PFSK-1 (cell line): ENCODE results near the gene HOXA4.

Experiments
- POLR2AphosphoS5 ChIP-seq: IDR thresholded peaks from 2 replicates; pipeline ENCODE4 v1.6.1; 2012; ENCODE audit warnings: low read depth, mild to moderate bottlenecking, control low read depth, low read length, moderate library complexity
- SIN3A ChIP-seq: IDR thresholded peaks from 2 replicates; pipeline ENCODE4 v1.6.1; 2012; ENCODE audit warnings: mild to moderate bottlenecking, low read length, moderate library complexity, borderline replicate concordance; ENCODE audit not compliant: insufficient read depth
- TAF1 ChIP-seq: IDR thresholded peaks from 2 replicates; pipeline ENCODE4 v1.6.1; 2012; ENCODE audit warnings: low read length, control low read depth, borderline replicate concordance; ENCODE audit not compliant: insufficient read depth

DNA sequence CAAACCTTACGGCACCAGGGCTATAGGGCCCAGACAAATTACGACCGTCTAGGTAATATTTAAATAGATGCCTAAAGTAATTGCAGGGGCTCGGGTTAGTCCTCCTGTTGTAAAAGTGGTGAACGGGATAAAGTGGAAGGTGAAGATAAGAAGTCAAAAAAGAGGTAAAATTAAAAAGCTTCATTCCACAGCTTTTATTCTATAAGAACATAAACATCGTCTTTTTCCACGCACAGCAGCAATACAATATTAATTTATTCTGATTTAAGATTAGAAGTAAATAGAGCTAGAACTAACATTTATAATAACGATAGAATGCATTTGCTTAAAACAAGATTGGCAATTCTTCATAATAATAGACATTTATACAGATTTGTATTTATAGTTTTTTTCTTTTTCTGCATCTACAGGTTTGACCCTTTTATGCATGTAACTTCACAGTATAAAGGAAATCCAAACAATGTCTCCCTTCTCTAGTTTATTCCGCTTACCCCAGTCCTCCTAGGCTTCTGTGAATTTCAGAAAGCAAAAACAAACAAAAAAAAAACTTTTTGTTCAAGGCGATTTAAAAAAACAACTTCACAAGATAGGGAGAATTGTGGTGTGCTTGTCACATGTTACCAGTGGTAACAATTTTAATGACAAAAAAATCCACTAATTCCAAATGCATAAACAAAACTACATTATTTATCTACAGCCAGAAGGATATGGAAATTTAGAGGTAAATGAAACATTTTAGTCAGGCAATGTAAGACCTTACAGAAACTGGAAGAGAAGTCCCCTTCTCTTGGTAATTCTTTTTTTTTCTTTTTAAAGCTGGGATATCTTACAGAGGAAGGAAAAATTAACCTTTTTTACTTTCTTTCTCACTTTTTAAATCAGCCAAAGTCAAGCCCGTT is 40.1 kb upstream of the HOXA4 start:
- TF ChIP-seq POLR2AphosphoS5 (no peak), TAF1 (no peak), SIN3A (no peak)
